Memory B cell (primary cell): ENCODE measurements around the gene PTOV1.

Experiments
- ATAC-seq: fragments of 150-1000 bp; cut with Tn5 transposase; 2 replicates; pipeline ENCODE4 v1.10.0; 2021; ENCODE audit warnings: low read depth, mild to moderate bottlenecking, moderate library complexity
- DNase-seq, 2 donors: peaks; one replicate each; pipeline ENCODE4 v3.0.0; 2022; ENCODE audit warnings: low spot score in 2 of 2
- H3K27ac Mint-ChIP-seq: one replicate; pipeline ENCODE4 v1.8.0; 2022; ENCODE audit warnings: mild to moderate bottlenecking, moderate library complexity, mixed read lengths
- H3K27me3 Mint-ChIP-seq: one replicate; pipeline ENCODE4 v1.8.0; 2022; ENCODE audit warnings: mixed read lengths
- H3K36me3 Mint-ChIP-seq: one replicate; pipeline ENCODE4 v1.8.0; 2022; ENCODE audit warnings: mild to moderate bottlenecking, mixed read lengths
- H3K4me1 Mint-ChIP-seq: one replicate; pipeline ENCODE4 v1.8.0; 2022; ENCODE audit warnings: mixed read lengths
- H3K4me3 Mint-ChIP-seq: one replicate; pipeline ENCODE4 v1.8.0; 2022; ENCODE audit warnings: mild to moderate bottlenecking, moderate library complexity, mixed read lengths
- H3K9me3 Mint-ChIP-seq: one replicate; pipeline ENCODE4 v1.8.0; 2022; ENCODE audit warnings: mixed read lengths

Gene PTOV1

GRCh38 chr19:49884109-49884508, 33.1 kb downstream of the PTOV1 start:
- H3K36me3 Mint-ChIP-seq = peaks cover 26% of the 10 kb centered on the region
- no peak overlapping the region for H3K4me3 Mint-ChIP-seq
- no peak overlapping the region for H3K27ac Mint-ChIP-seq
- ATAC-seq (no peak), DNase-seq (no peak)
- no peaks in the 10 kb centered on the region for H3K9me3 Mint-ChIP-seq
- H3K27me3 Mint-ChIP-seq = no peaks in the 10 kb centered on the region
- H3K4me1 Mint-ChIP-seq = peaks cover 5% of the 10 kb centered on the region

GRCh38 chr19:49884760-49885159, 33.8 kb downstream of the PTOV1 start:
- Mint-ChIP-seq H3K36me3 (peaks cover 23% of the 10 kb centered on the region), H3K27ac (no peak overlapping the region), H3K4me3 (no peak overlapping the region), H3K4me1 (peaks cover 4% of the 10 kb centered on the region), H3K27me3 (no peaks in the 10 kb centered on the region), H3K9me3 (no peaks in the 10 kb centered on the region)
- no peak for ATAC-seq
- DNase-seq = no peak

GRCh38 chr19:49887037-49887664, 36.2 kb downstream of the PTOV1 start:
- H3K27me3 Mint-ChIP-seq = no peaks in the 10 kb centered on the region
- H3K36me3 Mint-ChIP-seq = peaks cover 18% of the 10 kb centered on the region
- no peak overlapping the region for H3K4me3 Mint-ChIP-seq
- ATAC-seq (no peak), DNase-seq (no peak)
- no peaks in the 10 kb centered on the region for H3K9me3 Mint-ChIP-seq
- H3K4me1 Mint-ChIP-seq = peaks cover 4% of the 10 kb centered on the region
- H3K27ac Mint-ChIP-seq = no peak overlapping the region

GRCh38 chr19:49887665-49888509, 36.9 kb downstream of the PTOV1 start:
- Mint-ChIP-seq H3K27me3 (peaks cover 1% of the 10 kb centered on the region), H3K9me3 (no peaks in the 10 kb centered on the region), H3K36me3 (peaks cover 16% of the 10 kb centered on the region), H3K4me1 (peaks cover 10% of the 10 kb centered on the region), H3K27ac (no peak overlapping the region), H3K4me3 (peak overlapping the region; percentile 8)
- ATAC-seq (no peak), DNase-seq (no peak)

GRCh38 chr19:49888510-49888824, 37.5 kb downstream of the PTOV1 start:
- Mint-ChIP-seq H3K27ac (no peak overlapping the region), H3K4me3 (peak overlapping the region; percentile 44), H3K9me3 (no peaks in the 10 kb centered on the region)

GRCh38 chr19:49889038-49889686, 38.2 kb downstream of the PTOV1 start:
- H3K4me1 Mint-ChIP-seq = peaks cover 13% of the 10 kb centered on the region
- DNase-seq = no peak
- peak overlapping the region; percentile 34 for H3K4me3 Mint-ChIP-seq
- no peak overlapping the region for H3K27ac Mint-ChIP-seq
- H3K36me3 Mint-ChIP-seq = peaks cover 8% of the 10 kb centered on the region
- H3K9me3 Mint-ChIP-seq = no peaks in the 10 kb centered on the region
- peaks cover 2% of the 10 kb centered on the region for H3K27me3 Mint-ChIP-seq
- ATAC-seq = no peak

More at GRCh38 chr19:49888510-49888824, 37.5 kb downstream of the PTOV1 start:
- Mint-ChIP-seq H3K27me3 (peaks cover 2% of the 10 kb centered on the region), H3K36me3 (peaks cover 11% of the 10 kb centered on the region), H3K4me1 (peaks cover 13% of the 10 kb centered on the region)
- no peak for DNase-seq
- no peak for ATAC-seq

GRCh38 chr19:49889687-49890348, 38.9 kb downstream of the PTOV1 start:
- Mint-ChIP-seq H3K36me3 (peaks cover 2% of the 10 kb centered on the region), H3K27ac (no peak overlapping the region), H3K9me3 (no peaks in the 10 kb centered on the region), H3K27me3 (peaks cover 4% of the 10 kb centered on the region), H3K4me3 (peak overlapping the region; percentile 72), H3K4me1 (peaks cover 15% of the 10 kb centered on the region)
- DNase-seq (peak in 1 of 2 donors; percentile 73), ATAC-seq (peak; percentile 75)

GRCh38 chr19:49890349-49891311, 39.7 kb downstream of the PTOV1 start:
- Mint-ChIP-seq H3K4me3 (peak overlapping the region; percentile 72), H3K36me3 (no peaks in the 10 kb centered on the region), H3K4me1 (peaks cover 20% of the 10 kb centered on the region), H3K27me3 (peaks cover 4% of the 10 kb centered on the region), H3K9me3 (no peaks in the 10 kb centered on the region), H3K27ac (no peak overlapping the region)
- ATAC-seq (peak; percentile 83), DNase-seq (peak; percentile 54 to 74)

GRCh38 chr19:49891393-49891792, 40.4 kb downstream of the PTOV1 start:
- Mint-ChIP-seq H3K4me1 (peaks cover 27% of the 10 kb centered on the region), H3K4me3 (peak overlapping the region; percentile 53), H3K9me3 (no peaks in the 10 kb centered on the region), H3K27ac (peak overlapping the region; percentile 28), H3K27me3 (peaks cover 4% of the 10 kb centered on the region), H3K36me3 (no peaks in the 10 kb centered on the region)
- ATAC-seq = no peak
- no peak for DNase-seq

GRCh38 chr19:49892716-49893115, 41.8 kb downstream of the PTOV1 start:
- H3K9me3 Mint-ChIP-seq = no peaks in the 10 kb centered on the region
- no peak overlapping the region for H3K4me3 Mint-ChIP-seq
- ATAC-seq (no peak), DNase-seq (no peak)
- H3K27ac Mint-ChIP-seq = peak overlapping the region; percentile 74
- H3K27me3 Mint-ChIP-seq = peaks cover 6% of the 10 kb centered on the region
- H3K4me1 Mint-ChIP-seq = peaks cover 40% of the 10 kb centered on the region
- no peaks in the 10 kb centered on the region for H3K36me3 Mint-ChIP-seq

- Mint-ChIP-seq H3K27ac (peak overlapping the region; percentile 43), H3K36me3 (no peaks in the 10 kb centered on the region), H3K4me1 (peaks cover 38% of the 10 kb centered on the region), H3K4me3 (no peak overlapping the region), H3K9me3 (no peaks in the 10 kb centered on the region), H3K27me3 (peaks cover 6% of the 10 kb centered on the region)
- no peak for DNase-seq
- no peak for ATAC-seq
Observed at GRCh38 chr19:49894011-49894664, 43.2 kb downstream of the PTOV1 start.

- ATAC-seq (no peak), DNase-seq (no peak)
- peaks cover 38% of the 10 kb centered on the region for H3K4me1 Mint-ChIP-seq
- H3K9me3 Mint-ChIP-seq = no peaks in the 10 kb centered on the region
- H3K27ac Mint-ChIP-seq = peak overlapping the region; percentile 98
- no peaks in the 10 kb centered on the region for H3K36me3 Mint-ChIP-seq
- no peak overlapping the region for H3K4me3 Mint-ChIP-seq
- peaks cover 6% of the 10 kb centered on the region for H3K27me3 Mint-ChIP-seq
Observed at GRCh38 chr19:49894879-49895565, 44.1 kb downstream of the PTOV1 start.
